Measurements from ENCODE around the gene NSMCE1. TPM values are rescaled to one million over a fixed set of nuclear protein-coding genes. Genes with fewer than 3 reads are reported as not detected.
"Not testable (repeated sequence)": the region's sequence is repeated elsewhere in the genome, so short reads cannot be mapped to it uniquely, and the experiment has no call there.

Gene NSMCE1
- total RNA-seq, 1 donor from 2014 or later = 25.8 TPM

DNA sequence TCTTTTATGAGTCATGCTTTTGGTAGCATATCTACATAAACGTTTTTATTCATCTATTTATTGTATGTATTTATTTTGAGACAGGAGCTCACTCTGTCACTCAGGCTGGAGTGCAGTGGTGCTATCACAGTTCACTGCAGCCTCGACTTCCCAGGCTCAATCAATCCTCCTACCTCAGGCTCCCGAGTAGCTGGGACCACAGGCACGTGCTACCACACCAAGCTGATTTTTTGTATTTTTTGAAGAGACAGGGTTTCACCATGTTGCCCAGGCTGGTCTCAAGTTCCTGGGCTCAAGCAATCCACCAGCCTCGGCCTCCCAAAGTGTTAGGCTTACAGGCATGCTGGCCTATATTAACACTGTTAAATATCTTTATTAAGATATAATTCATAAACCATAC is 24.8 kb upstream of the NSMCE1 start:
- DNase-seq (ENCODE audit: low spot score in 2 of 2, unreplicated experiment in 2 of 2) = no peak
- Mint-ChIP-seq H3K27me3 (ENCODE audit: low read depth) (no peaks in the 10 kb centered on the region), H3K4me3 (no peak overlapping the region), H3K36me3 (no peaks in the 10 kb centered on the region), H3K4me1 (no peaks in the 10 kb centered on the region), H3K27ac (no peak overlapping the region), H3K9me3 (no peaks in the 10 kb centered on the region)
- TF ChIP-seq CTCF (IDR thresholded peaks at IDR 0.05; ENCODE audit: unreplicated experiment) = no peak

- H3K4me1 Mint-ChIP-seq = no peaks in the 10 kb centered on the region
- TF ChIP-seq CTCF (IDR thresholded peaks at IDR 0.05; ENCODE audit: unreplicated experiment) = no peak
- DNase-seq (ENCODE audit: low spot score in 2 of 2, unreplicated experiment in 2 of 2) = no peak
- H3K27ac Mint-ChIP-seq = no peak overlapping the region
- no peaks in the 10 kb centered on the region for H3K36me3 Mint-ChIP-seq
- H3K27me3 Mint-ChIP-seq (ENCODE audit: low read depth) = no peaks in the 10 kb centered on the region
- peaks cover 3% of the 10 kb centered on the region for H3K9me3 Mint-ChIP-seq
- H3K4me3 Mint-ChIP-seq = no peak overlapping the region
Observed at GRCh38 chr16:27291722-27292240, 23.2 kb upstream of the NSMCE1 start.

DNA sequence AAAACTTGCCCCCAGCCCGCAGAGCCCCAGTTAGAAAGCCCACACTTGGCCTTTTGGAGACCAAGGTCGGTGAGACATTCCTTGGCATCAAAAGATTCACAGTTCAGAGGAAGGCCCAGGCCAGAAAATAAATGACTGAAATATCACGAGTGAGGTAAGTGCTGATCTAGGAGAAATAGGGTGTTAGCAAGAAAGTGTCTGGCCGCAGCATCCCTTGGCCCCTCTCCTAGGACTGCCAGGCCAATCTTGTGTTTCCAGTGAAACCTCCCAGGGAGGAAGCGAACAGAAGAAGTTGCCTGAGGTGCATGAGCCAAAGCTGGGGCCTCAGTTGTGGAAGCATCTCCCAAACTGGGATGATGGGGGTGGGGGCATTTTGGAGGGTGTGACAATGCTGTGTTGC is 22.5 kb upstream of the NSMCE1 start:
- Mint-ChIP-seq H3K4me3 (no peak overlapping the region), H3K9me3 (peaks cover 3% of the 10 kb centered on the region), H3K27ac (no peak overlapping the region), H3K4me1 (no peaks in the 10 kb centered on the region), H3K36me3 (no peaks in the 10 kb centered on the region), H3K27me3 (ENCODE audit: low read depth) (no peaks in the 10 kb centered on the region)
- no peak for DNase-seq (ENCODE audit: low spot score in 2 of 2, unreplicated experiment in 2 of 2)
- TF ChIP-seq CTCF (IDR thresholded peaks at IDR 0.05; ENCODE audit: unreplicated experiment) = no peak

DNA sequence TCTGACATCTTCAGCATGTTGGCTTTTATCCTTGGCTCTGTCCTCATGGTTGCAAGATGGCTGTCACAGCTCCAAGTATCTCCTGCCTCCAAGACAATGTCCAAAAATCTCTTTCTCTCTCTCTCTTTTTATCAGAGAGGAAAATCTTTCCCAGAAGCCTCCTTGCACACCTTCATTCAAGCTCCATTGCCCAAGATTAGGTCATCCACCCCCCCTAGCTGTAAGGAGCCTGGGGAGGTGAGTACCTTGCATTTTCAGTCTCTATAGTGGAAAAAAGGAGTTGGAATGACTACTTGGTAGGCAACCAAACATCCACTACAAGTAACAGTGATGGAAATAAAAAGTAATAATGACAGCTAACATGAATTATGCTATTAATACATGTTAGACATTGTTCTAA is 22.0 kb upstream of the NSMCE1 start:
- H3K27ac Mint-ChIP-seq = no peak overlapping the region
- H3K36me3 Mint-ChIP-seq = no peaks in the 10 kb centered on the region
- no peak for TF ChIP-seq CTCF (IDR thresholded peaks at IDR 0.05; ENCODE audit: unreplicated experiment)
- H3K4me3 Mint-ChIP-seq = no peak overlapping the region
- peaks cover 3% of the 10 kb centered on the region for H3K9me3 Mint-ChIP-seq
- DNase-seq (ENCODE audit: low spot score in 2 of 2, unreplicated experiment in 2 of 2) = no peak
- H3K4me1 Mint-ChIP-seq = no peaks in the 10 kb centered on the region
- H3K27me3 Mint-ChIP-seq (ENCODE audit: low read depth) = no peaks in the 10 kb centered on the region

DNA sequence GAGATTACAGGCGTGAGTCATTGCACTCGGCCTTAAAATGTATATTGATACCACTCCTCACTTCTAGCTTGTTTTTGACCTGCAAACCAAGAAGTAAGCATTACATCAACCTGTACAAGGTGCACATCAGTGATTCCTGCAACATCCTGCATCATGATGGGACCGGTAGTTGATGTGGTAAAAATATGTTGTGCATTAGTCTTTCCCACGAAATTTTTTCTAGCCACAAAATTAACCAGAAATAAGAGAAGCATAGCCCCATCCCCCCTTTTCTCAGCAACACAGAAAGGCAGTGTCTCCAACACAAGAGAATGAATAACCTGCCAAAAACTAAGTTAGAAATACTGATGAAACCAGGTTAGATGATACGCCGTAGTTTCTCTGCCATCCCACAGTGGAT is 21.1 kb upstream of the NSMCE1 start:
- no peaks in the 10 kb centered on the region for H3K36me3 Mint-ChIP-seq
- TF ChIP-seq CTCF (IDR thresholded peaks at IDR 0.05; ENCODE audit: unreplicated experiment) = no peak
- H3K4me3 Mint-ChIP-seq = no peak overlapping the region
- peaks cover 3% of the 10 kb centered on the region for H3K9me3 Mint-ChIP-seq
- DNase-seq (ENCODE audit: low spot score in 2 of 2, unreplicated experiment in 2 of 2) = no peak
- no peaks in the 10 kb centered on the region for H3K27me3 Mint-ChIP-seq (ENCODE audit: low read depth)
- no peak overlapping the region for H3K27ac Mint-ChIP-seq
- no peaks in the 10 kb centered on the region for H3K4me1 Mint-ChIP-seq

DNA sequence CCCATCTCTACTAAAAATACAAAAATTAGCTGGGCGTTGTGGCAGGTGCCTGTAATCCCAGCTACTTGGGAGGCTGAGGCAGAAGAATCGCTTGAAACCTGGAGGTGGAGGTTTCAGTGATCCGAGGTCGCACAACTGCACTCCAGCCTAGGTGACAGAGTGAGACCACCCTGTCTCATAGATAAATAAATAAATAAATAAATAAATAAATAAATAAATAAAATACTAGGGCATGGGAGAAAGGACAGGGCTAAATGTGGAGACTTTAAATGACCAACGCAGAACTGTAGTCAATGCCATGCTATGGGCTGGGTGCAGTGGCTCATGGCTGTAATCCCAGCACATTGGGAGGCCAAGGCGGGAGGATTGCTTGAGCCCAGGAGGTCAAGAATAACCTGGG is 19.7 kb upstream of the NSMCE1 start:
- not testable (repeated sequence) for DNase-seq (ENCODE audit: low spot score in 2 of 2, unreplicated experiment in 2 of 2); H3K36me3 Mint-ChIP-seq; H3K9me3 Mint-ChIP-seq; H3K27me3 Mint-ChIP-seq (ENCODE audit: low read depth); H3K4me1 Mint-ChIP-seq; H3K4me3 Mint-ChIP-seq; H3K27ac Mint-ChIP-seq

All from mesothelial cell of epicardium (in vitro differentiated cells).